ENCODE results near the gene ETFDH.

Gene ETFDH

DNA sequence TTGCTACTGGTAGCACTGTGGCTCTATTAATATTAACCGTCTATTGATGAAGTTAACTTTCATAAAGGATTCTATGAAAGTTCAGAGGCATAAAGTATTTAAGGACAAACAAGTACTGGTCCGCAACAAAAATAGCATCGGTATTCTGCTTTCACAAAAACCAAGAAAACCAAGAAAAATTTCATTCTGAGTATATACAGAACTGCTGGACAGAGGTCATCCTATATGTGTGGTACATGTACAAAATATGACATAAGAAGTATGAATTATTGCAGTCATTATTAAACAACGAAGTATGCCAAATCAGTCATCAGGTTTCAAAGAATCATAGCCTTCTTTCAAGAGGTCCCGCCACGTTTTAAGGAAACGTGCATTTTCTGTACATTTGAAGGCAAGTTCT, 2.8 kb upstream of the ETFDH start:
- Histone ChIP-seq H3K79me2 (ENCODE audit: control insufficient read depth, insufficient read depth, low read length, poor library complexity) (peaks cover 4% of the 10 kb centered on the region), H2BK12ac (ENCODE audit: low read length) (no peak overlapping the region), H2AFZ (ENCODE audit: insufficient read depth, low read length, poor library complexity) (no peak overlapping the region), H3K14ac (ENCODE audit: low read length) (no peak overlapping the region), H3K9ac (ENCODE audit: low read length) (no peak overlapping the region), H2AK5ac (ENCODE audit: low read length) (no peak overlapping the region), H3K23ac (ENCODE audit: low read length) (no peak overlapping the region), H4K91ac (ENCODE audit: low read depth, low read length) (no peak overlapping the region), H3K4me2 (ENCODE audit: low read length) (no peak overlapping the region), H4K8ac (ENCODE audit: low read depth, low read length) (no peak overlapping the region), H3K27ac (ENCODE audit: low read depth, low read length) (no peak overlapping the region), H4K12ac (ENCODE audit: low read depth, low read length) (no peak overlapping the region), H3K9me3 (ENCODE audit: insufficient read depth, low read depth, low read length) (no peaks in the 10 kb centered on the region), H3K27me3 (ENCODE audit: insufficient read depth, low read length) (no peaks in the 10 kb centered on the region), H3K4me3 (ENCODE audit: low read depth, low read length) (no peak overlapping the region), H3K4me1 (ENCODE audit: control insufficient read depth in 1 of 2, insufficient read depth in 2 of 2, low read length in 2 of 2) (peaks cover 0 to 3% of the 10 kb centered on the region in 2 experiments), H2BK5ac (ENCODE audit: low read depth, low read length, poor library complexity) (no peak overlapping the region), H3K18ac (ENCODE audit: low read length) (no peak overlapping the region), H2BK120ac (ENCODE audit: insufficient read depth, low read length, poor library complexity) (no peak overlapping the region), H3K4ac (ENCODE audit: low read depth, low read length) (no peak overlapping the region), H3K79me1 (ENCODE audit: low read length) (peaks cover 6% of the 10 kb centered on the region), H3K36me3 (ENCODE audit: control insufficient read depth in 1 of 2, insufficient read depth in 2 of 2, low read length in 2 of 2) (no peaks in the 10 kb centered on the region)
- DNase-seq: no peak
- no CpG with 5 or more reads among the region's 7 CpGs for WGBS (ENCODE audit: extremely low coverage, insufficient coverage, insufficient read length)

DNA sequence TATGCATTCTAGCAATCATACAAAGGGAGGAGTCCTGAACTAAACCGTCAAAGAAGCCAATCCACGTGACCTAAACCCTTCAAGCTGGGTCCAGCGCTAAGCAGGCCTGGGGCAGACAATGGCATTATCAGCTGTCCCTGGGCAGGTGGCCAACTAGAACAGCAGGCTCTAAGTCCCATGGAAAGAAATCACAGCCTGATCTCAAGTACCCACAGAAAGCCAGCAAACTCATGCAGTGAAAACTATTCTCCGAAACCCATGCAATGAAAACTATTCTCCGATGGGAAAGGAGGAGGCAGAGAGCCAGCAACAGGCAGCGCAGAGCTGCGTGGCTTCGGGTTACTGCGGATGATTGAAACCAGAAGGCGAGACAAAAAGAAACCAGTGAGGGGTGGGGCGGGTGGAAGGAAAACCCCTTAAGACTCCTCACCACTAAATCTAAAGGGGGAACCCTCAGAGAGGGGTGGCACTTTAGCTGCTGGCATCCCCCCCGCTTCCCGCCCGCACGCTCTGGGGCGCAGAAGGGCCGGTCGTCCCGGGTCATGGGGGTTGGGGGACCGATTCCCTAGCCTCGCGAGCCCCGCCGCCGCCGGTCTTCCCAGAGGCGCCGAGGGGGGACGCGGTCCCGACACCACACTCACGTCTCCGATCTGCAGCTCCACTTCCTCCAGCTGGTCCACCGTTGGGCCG, 976 bp upstream of the ETFDH start:
- Histone ChIP-seq H3K14ac (ENCODE audit: low read length) (peak overlapping the region; percentile 56), H3K79me1 (ENCODE audit: low read length) (peaks cover 6% of the 10 kb centered on the region), H2AK5ac (ENCODE audit: low read length) (no peak overlapping the region), H2BK120ac (ENCODE audit: insufficient read depth, low read length, poor library complexity) (no peak overlapping the region), H3K36me3 (ENCODE audit: control insufficient read depth in 1 of 2, insufficient read depth in 2 of 2, low read length in 2 of 2) (no peaks in the 10 kb centered on the region), H3K9me3 (ENCODE audit: insufficient read depth, low read depth, low read length) (no peaks in the 10 kb centered on the region), H4K8ac (ENCODE audit: low read depth, low read length) (peak overlapping the region; percentile 63), H4K91ac (ENCODE audit: low read depth, low read length) (peak overlapping the region; percentile 46), H3K18ac (ENCODE audit: low read length) (peak overlapping the region; percentile 40), H3K4ac (ENCODE audit: low read depth, low read length) (peak overlapping the region; percentile 64), H3K4me3 (ENCODE audit: low read depth, low read length) (peak overlapping the region; percentile 96), H3K23ac (ENCODE audit: low read length) (no peak overlapping the region), H3K9ac (ENCODE audit: low read length) (peak overlapping the region; percentile 75), H3K27me3 (ENCODE audit: insufficient read depth, low read length) (no peaks in the 10 kb centered on the region), H3K27ac (ENCODE audit: low read depth, low read length) (peak overlapping the region; percentile 30), H4K12ac (ENCODE audit: low read depth, low read length) (peak overlapping the region; percentile 49), H3K4me1 (ENCODE audit: control insufficient read depth in 1 of 2, insufficient read depth in 2 of 2, low read length in 2 of 2) (peaks cover 0 to 3% of the 10 kb centered on the region in 2 experiments), H3K4me2 (ENCODE audit: low read length) (peak overlapping the region; percentile 60), H2AFZ (ENCODE audit: insufficient read depth, low read length, poor library complexity) (peak overlapping the region; percentile 86), H2BK12ac (ENCODE audit: low read length) (no peak overlapping the region), H3K79me2 (ENCODE audit: control insufficient read depth, insufficient read depth, low read length, poor library complexity) (peaks cover 4% of the 10 kb centered on the region), H2BK5ac (ENCODE audit: low read depth, low read length, poor library complexity) (peak overlapping the region; percentile 42)
- peak; percentile 18 to 33 for DNase-seq
- no CpG with 5 or more reads among the region's 35 CpGs for WGBS (ENCODE audit: extremely low coverage, insufficient coverage, insufficient read length)

- H3K27me3 ChIP-seq (ENCODE audit: insufficient read depth, low read length): no peaks in the 10 kb centered on the region
- H2BK12ac ChIP-seq (ENCODE audit: low read length): no peak within 1 kb of the TSS
- H2AK5ac ChIP-seq (ENCODE audit: low read length): no peak within 1 kb of the TSS
- H3K23ac ChIP-seq (ENCODE audit: low read length): no peak within 1 kb of the TSS
- peak within 1 kb of the TSS; percentile 64 for H3K14ac ChIP-seq (ENCODE audit: low read length)
- H4K12ac ChIP-seq (ENCODE audit: low read depth, low read length): peak within 1 kb of the TSS; percentile 49
- peak within 1 kb of the TSS; percentile 86 for H2AFZ ChIP-seq (ENCODE audit: insufficient read depth, low read length, poor library complexity)
- peak within 1 kb of the TSS; percentile 75 for H3K9ac ChIP-seq (ENCODE audit: low read length)
- H4K8ac ChIP-seq (ENCODE audit: low read depth, low read length): peak within 1 kb of the TSS; percentile 68
- H3K4me3 ChIP-seq (ENCODE audit: low read depth, low read length): peak within 1 kb of the TSS; percentile 96
- peak within 1 kb of the TSS; percentile 46 for H4K91ac ChIP-seq (ENCODE audit: low read depth, low read length)
- H3K27ac ChIP-seq (ENCODE audit: low read depth, low read length): peak within 1 kb of the TSS; percentile 61
- no peaks in the 10 kb centered on the region for H3K9me3 ChIP-seq (ENCODE audit: insufficient read depth, low read depth, low read length)
- H3K4me2 ChIP-seq (ENCODE audit: low read length): peak within 1 kb of the TSS; percentile 77
- peak within 1 kb of the TSS; percentile 42 for H2BK5ac ChIP-seq (ENCODE audit: low read depth, low read length, poor library complexity)
- peaks cover 0 to 3% of the 10 kb centered on the region in 2 experiments for H3K4me1 ChIP-seq (ENCODE audit: control insufficient read depth in 1 of 2, insufficient read depth in 2 of 2, low read length in 2 of 2)
- H3K36me3 ChIP-seq (ENCODE audit: control insufficient read depth in 1 of 2, insufficient read depth in 2 of 2, low read length in 2 of 2): no peaks in the 10 kb centered on the region
- WGBS (ENCODE audit: extremely low coverage, insufficient coverage, insufficient read length): no CpG with 5 or more reads among the region's 20 CpGs
- peak within 1 kb of the TSS; percentile 64 for H3K4ac ChIP-seq (ENCODE audit: low read depth, low read length)
- H3K79me2 ChIP-seq (ENCODE audit: control insufficient read depth, insufficient read depth, low read length, poor library complexity): peaks cover 4% of the 10 kb centered on the region
- DNase-seq: no peak
- peak within 1 kb of the TSS; percentile 40 for H3K18ac ChIP-seq (ENCODE audit: low read length)
- peaks cover 6% of the 10 kb centered on the region for H3K79me1 ChIP-seq (ENCODE audit: low read length)
- H2BK120ac ChIP-seq (ENCODE audit: insufficient read depth, low read length, poor library complexity): peak within 1 kb of the TSS; percentile 14
These were observed 506 bp upstream of the ETFDH start, which contains the start of gene C4orf46 for GRCh38 chr4:158671665-158671914. TSS of gene C4orf46 (minus strand) at chr4:158671887. CDS start at chr4:158671801, 86 bp downstream.

DNA sequence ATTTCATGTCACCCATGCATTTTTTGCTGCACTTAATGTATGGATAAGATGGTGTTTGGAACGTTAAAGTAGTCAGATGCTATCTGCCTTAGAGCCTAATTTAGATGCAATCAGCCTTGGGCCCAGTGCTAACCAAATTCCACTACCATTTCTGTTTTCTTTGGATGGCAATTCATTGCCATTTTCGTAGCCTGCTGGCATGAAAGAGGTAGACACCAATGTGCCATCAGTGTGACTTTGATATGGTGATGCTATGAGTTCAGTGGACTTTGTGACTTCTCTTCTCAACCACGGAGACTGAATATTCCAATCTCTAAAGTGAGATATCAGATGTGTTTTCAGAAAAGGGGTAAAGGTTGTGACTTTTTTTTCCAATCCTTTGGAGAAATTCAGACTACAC, 1.5 kb downstream of the ETFDH start:
- Histone ChIP-seq H3K4ac (ENCODE audit: low read depth, low read length) (no peak overlapping the region), H3K27me3 (ENCODE audit: insufficient read depth, low read length) (no peaks in the 10 kb centered on the region), H2BK5ac (ENCODE audit: low read depth, low read length, poor library complexity) (no peak overlapping the region), H3K18ac (ENCODE audit: low read length) (no peak overlapping the region), H3K4me3 (ENCODE audit: low read depth, low read length) (no peak overlapping the region), H3K23ac (ENCODE audit: low read length) (no peak overlapping the region), H4K8ac (ENCODE audit: low read depth, low read length) (no peak overlapping the region), H3K79me2 (ENCODE audit: control insufficient read depth, insufficient read depth, low read length, poor library complexity) (peaks cover 4% of the 10 kb centered on the region), H4K12ac (ENCODE audit: low read depth, low read length) (no peak overlapping the region), H2BK12ac (ENCODE audit: low read length) (no peak overlapping the region), H3K9me3 (ENCODE audit: insufficient read depth, low read depth, low read length) (no peaks in the 10 kb centered on the region), H3K27ac (ENCODE audit: low read depth, low read length) (no peak overlapping the region), H3K4me1 (ENCODE audit: control insufficient read depth in 1 of 2, insufficient read depth in 2 of 2, low read length in 2 of 2) (peaks cover 0 to 3% of the 10 kb centered on the region in 2 experiments), H3K9ac (ENCODE audit: low read length) (no peak overlapping the region), H3K36me3 (ENCODE audit: control insufficient read depth in 1 of 2, insufficient read depth in 2 of 2, low read length in 2 of 2) (no peaks in the 10 kb centered on the region), H4K91ac (ENCODE audit: low read depth, low read length) (no peak overlapping the region), H3K79me1 (ENCODE audit: low read length) (peaks cover 6% of the 10 kb centered on the region), H2AFZ (ENCODE audit: insufficient read depth, low read length, poor library complexity) (no peak overlapping the region), H2AK5ac (ENCODE audit: low read length) (no peak overlapping the region), H2BK120ac (ENCODE audit: insufficient read depth, low read length, poor library complexity) (no peak overlapping the region), H3K14ac (ENCODE audit: low read length) (no peak overlapping the region), H3K4me2 (ENCODE audit: low read length) (no peak overlapping the region)
- DNase-seq: no peak
- no CpG with 5 or more reads among the region's 3 CpGs for WGBS (ENCODE audit: extremely low coverage, insufficient coverage, insufficient read length)

Data from trophoblast cell (in vitro differentiated cells and primary cell).